Liver (tissue), 9 donors: ENCODE measurements around the gene CCDC134. TPM values are rescaled to one million over a fixed set of nuclear protein-coding genes. Genes with fewer than 3 reads are reported as not detected.

ENCODE experiments used
- DNase-seq: peaks from one replicate; pipeline ENCODE4 v3.0.0-alpha.2; 2017; ENCODE audit warnings: low spot score
- H3K27ac ChIP-seq, 2 donors: one replicate each; pipeline ENCODE4 v1.7.0; 2013; ENCODE audit warnings: inconsistent platforms in 2 of 2, low read length in 2 of 2, control low read depth in 1 of 2, low read depth in 1 of 2, mild to moderate bottlenecking in 1 of 2
- H3K27me3 ChIP-seq, 4 donors: one replicate each; pipeline versions ENCODE4 v1.6.1 to v1.7.0; 2013; ENCODE audit warnings: low read length in 3 of 4, inconsistent platforms in 1 of 4, mild to moderate bottlenecking in 1 of 4, moderate library complexity in 1 of 4; ENCODE audit not compliant: control insufficient read depth in 4 of 4, insufficient read depth in 4 of 4
- H3K36me3 ChIP-seq, 4 donors: one replicate each; pipeline versions ENCODE4 v1.6.1 to v1.7.0; 2013; ENCODE audit warnings: low read length in 3 of 4, mild to moderate bottlenecking in 3 of 4, low read depth in 1 of 4, moderate library complexity in 1 of 4; ENCODE audit not compliant: control insufficient read depth in 4 of 4, insufficient read depth in 3 of 4
- H3K4me1 ChIP-seq, 4 donors: one replicate each; pipeline versions ENCODE4 v1.6.1 to v1.7.0; 2013; ENCODE audit warnings: low read length in 3 of 4, mild to moderate bottlenecking in 3 of 4, moderate library complexity in 1 of 4; ENCODE audit not compliant: control insufficient read depth in 4 of 4, insufficient read depth in 4 of 4
- H3K4me3 ChIP-seq, 3 donors: one replicate each; pipeline versions ENCODE4 v1.6.1 to v1.7.0; 2013; ENCODE audit warnings: low read length in 3 of 3, control low read depth in 1 of 3, low read depth in 1 of 3, mild to moderate bottlenecking in 1 of 3
- H3K9ac ChIP-seq, 2 donors: one replicate each; pipeline ENCODE4 v1.7.0; 2013; ENCODE audit warnings: low read length in 2 of 2, mild to moderate bottlenecking in 2 of 2, moderate library complexity in 2 of 2, control low read depth in 1 of 2, low read depth in 1 of 2
- H3K9me3 ChIP-seq, 4 donors: one replicate each; pipeline versions ENCODE4 v1.6.1 to v1.7.0; 2013; ENCODE audit warnings: low read length in 3 of 4; ENCODE audit not compliant: control insufficient read depth in 4 of 4
- CTCF ChIP-seq: fragments of 150-350 bp; IDR thresholded peaks from 2 replicates; pipeline ENCODE4 v1.5.1; 2017; ENCODE audit warnings: improper control_type of control experiment, low read depth, low read length; ENCODE audit not compliant: missing input control
- EGR1 ChIP-seq, 2 donors: IDR thresholded peaks; 2 replicates each; pipeline ENCODE4 v1.6.1; 2016 to 2018; ENCODE audit warnings: antibody characterized with exemption in 2 of 2, low read depth in 2 of 2
- FOXA1 ChIP-seq: IDR thresholded peaks from 2 replicates; pipeline ENCODE4 v1.6.1; 2016; ENCODE audit warnings: antibody characterized with exemption
- FOXA2 ChIP-seq: IDR thresholded peaks from 2 replicates; pipeline ENCODE4 v1.6.1; 2016; ENCODE audit warnings: antibody characterized with exemption
- GABPA ChIP-seq, 2 donors: IDR thresholded peaks in 1 of 2; conservative IDR thresholded peaks in 1 of 2; 2 replicates each; pipeline ENCODE4 v1.6.1; 2016; ENCODE audit warnings: antibody characterized with exemption in 2 of 2, mild to moderate bottlenecking in 1 of 2, moderate library complexity in 1 of 2
- HNF4A ChIP-seq, 2 donors: conservative IDR thresholded peaks; 2 replicates each; pipeline ENCODE4 v1.6.1; 2016; ENCODE audit warnings: antibody characterized with exemption in 2 of 2, mild to moderate bottlenecking in 2 of 2
- HNF4G ChIP-seq: IDR thresholded peaks from 2 replicates; pipeline ENCODE4 v1.6.1; 2016; ENCODE audit warnings: antibody characterized with exemption
- JUND ChIP-seq, 2 donors: IDR thresholded peaks; 2 replicates each; pipeline ENCODE4 v1.6.1; 2016; ENCODE audit warnings: antibody characterized with exemption in 2 of 2
- MAX ChIP-seq: IDR thresholded peaks from 2 replicates; pipeline ENCODE4 v1.6.1; 2016; ENCODE audit warnings: antibody characterized with exemption
- NR2F2 ChIP-seq: IDR thresholded peaks from 2 replicates; pipeline ENCODE4 v1.6.1; 2016; ENCODE audit warnings: antibody characterized with exemption
- RAD21 ChIP-seq, 2 donors: IDR thresholded peaks; 2 replicates each; pipeline ENCODE4 v1.6.1; 2016; ENCODE audit warnings: antibody characterized with exemption in 2 of 2, mild to moderate bottlenecking in 2 of 2
- RXRA ChIP-seq, 2 donors: IDR thresholded peaks; 2 replicates each; pipeline ENCODE4 v1.6.1; 2017 to 2018; ENCODE audit warnings: antibody characterized with exemption in 2 of 2, mild to moderate bottlenecking in 1 of 2
- SP1 ChIP-seq: IDR thresholded peaks from 2 replicates; pipeline ENCODE4 v1.6.1; 2018; ENCODE audit warnings: antibody characterized with exemption, mild to moderate bottlenecking
- TAF1 ChIP-seq: conservative IDR thresholded peaks from 2 replicates; pipeline ENCODE4 v1.6.1; 2016; ENCODE audit warnings: antibody characterized with exemption, mild to moderate bottlenecking
- YY1 ChIP-seq: IDR thresholded peaks from 2 replicates; pipeline ENCODE4 v1.6.1; 2016; ENCODE audit warnings: antibody characterized with exemption, mild to moderate bottlenecking
- ZBTB33 ChIP-seq: IDR thresholded peaks from 2 replicates; pipeline ENCODE4 v1.6.1; 2016; ENCODE audit warnings: antibody characterized with exemption
- WGBS: extraction: QIAGEN DNeasy Blood & Tissue Kit; methylation state at CpG from one replicate; pipeline ENCODE4 v1.1.7; 2013; 5-methylcytosine and 5-hydroxymethylcytosine counted together
- polyA plus RNA-seq, 2 donors: library from polyadenylated mRNA; stranded (reverse) in 1 of 2; unstranded in 1 of 2; fragments of 200-250 nt in 1 of 2; fragments of >200 nt in 1 of 2; fragmentation: Nextera tagmentation in 1 of 2; extraction: Ambion mirVana in 1 of 2; gene quantifications; one replicate each; pipeline versions ENCODE4 v1.2.1 to v1.2.3, GENCODE V29; 2013 to 2015
- total RNA-seq, 2 donors: library from RNA; depleted of rRNA; stranded (reverse); fragments of >200 nt; gene quantifications; one replicate each; pipeline ENCODE4 v1.2.3, GENCODE V29; 2014
- TF ChIP-seq, protein P1 (sequence below): IDR thresholded peaks from 2 replicates; pipeline ENCODE4 v1.6.1; 2016; ENCODE audit warnings: antibody characterized with exemption
- TF ChIP-seq, protein P2 (sequence below): IDR thresholded peaks from 2 replicates; pipeline ENCODE4 v1.6.1; 2016; ENCODE audit warnings: antibody characterized with exemption, mild to moderate bottlenecking
- donor health status: healthy.
- donor health status: healthy.
- donor health status: healthy.
- donor health status: healthy.
- donor health status: healthy.

Gene CCDC134
- total and polyA plus RNA-seq, 4 donors: 2.0 to 13.2 (median 6.4) TPM

DNA sequence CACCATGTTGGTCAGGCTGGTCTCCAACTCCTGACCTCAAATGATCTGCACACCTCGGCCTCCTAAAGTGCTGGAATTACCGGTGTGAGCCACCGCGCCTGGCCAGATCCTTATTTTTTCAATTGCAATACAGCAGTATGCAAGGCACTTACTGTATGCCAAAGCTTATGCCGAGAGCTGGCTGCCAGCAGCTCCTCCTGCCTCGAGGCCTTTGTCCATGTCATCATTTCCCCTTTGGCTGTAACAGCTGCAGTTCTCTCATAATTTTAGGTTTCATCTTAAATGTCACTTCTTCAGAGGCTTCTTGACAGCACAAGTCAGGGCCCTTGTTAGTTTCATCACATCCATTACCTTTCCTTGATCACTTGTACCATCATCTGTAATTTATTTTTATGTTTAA is 30.9 kb downstream of the CCDC134 start:
- TF ChIP-seq HNF4A (conservative IDR thresholded peaks at IDR 0.05): no peak
- H3K36me3 ChIP-seq: peaks cover 0 to 9% (median under 1%) of the 10 kb centered on the region in 4 donors
- H3K9me3 ChIP-seq: no peaks in the 10 kb centered on the region
- no peak overlapping the region for H3K9ac ChIP-seq
- H3K27me3 ChIP-seq: no peaks in the 10 kb centered on the region
- DNase-seq: no peak
- H3K4me3 ChIP-seq: no peak overlapping the region
- peak overlapping the region; percentile 84 to 98 for H3K27ac ChIP-seq
- H3K4me1 ChIP-seq: peaks cover 0 to 22% (median 10%) of the 10 kb centered on the region in 4 donors
- 78% methylated on average over 6 of the region's 6 CpGs for WGBS

DNA sequence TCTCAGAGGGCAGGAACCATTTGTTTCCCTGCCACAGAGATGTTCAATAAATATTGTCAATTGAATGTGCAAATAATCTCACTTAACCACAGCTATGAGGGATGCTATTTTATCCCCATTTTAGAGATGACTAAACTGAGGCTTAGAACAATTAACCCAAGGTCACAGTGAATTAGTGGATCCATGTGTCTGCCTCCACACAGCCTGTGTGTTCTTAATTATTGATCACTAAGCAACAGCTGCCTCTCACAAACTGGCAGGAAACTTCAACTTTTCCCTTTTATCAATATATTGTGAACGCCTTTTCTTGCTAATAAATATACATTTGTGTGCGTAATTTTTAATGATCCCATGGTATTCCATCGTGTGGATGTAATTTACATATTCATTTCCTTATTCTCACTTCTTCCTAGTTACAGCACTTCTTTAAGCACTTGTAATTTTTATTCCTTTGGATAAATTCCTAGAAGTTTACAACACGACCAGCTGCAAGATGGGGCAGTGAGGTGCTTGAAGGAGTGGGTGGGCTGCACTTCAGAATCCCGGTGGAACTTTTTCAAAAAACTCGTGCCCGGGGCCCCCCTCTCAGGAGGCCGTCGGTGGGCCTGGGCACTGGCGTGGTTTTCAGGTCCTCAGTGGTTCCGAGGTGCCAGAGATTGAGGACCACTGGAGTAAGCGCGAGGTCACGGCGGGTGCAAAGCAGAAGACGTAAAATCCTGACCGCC is 31.5 kb downstream of the CCDC134 start:
- TF ChIP-seq GABPA (IDR thresholded peaks at IDR 0.05 in 1 of 2, conservative IDR thresholded peaks at IDR 0.05 in 1 of 2) (no peak), SP1 (no peak), RXRA (IDR thresholded peaks at IDR 0.05) (no peak), RAD21 (IDR thresholded peaks at IDR 0.05) (peak in 1 of 2 donors; percentile 3)

DNA sequence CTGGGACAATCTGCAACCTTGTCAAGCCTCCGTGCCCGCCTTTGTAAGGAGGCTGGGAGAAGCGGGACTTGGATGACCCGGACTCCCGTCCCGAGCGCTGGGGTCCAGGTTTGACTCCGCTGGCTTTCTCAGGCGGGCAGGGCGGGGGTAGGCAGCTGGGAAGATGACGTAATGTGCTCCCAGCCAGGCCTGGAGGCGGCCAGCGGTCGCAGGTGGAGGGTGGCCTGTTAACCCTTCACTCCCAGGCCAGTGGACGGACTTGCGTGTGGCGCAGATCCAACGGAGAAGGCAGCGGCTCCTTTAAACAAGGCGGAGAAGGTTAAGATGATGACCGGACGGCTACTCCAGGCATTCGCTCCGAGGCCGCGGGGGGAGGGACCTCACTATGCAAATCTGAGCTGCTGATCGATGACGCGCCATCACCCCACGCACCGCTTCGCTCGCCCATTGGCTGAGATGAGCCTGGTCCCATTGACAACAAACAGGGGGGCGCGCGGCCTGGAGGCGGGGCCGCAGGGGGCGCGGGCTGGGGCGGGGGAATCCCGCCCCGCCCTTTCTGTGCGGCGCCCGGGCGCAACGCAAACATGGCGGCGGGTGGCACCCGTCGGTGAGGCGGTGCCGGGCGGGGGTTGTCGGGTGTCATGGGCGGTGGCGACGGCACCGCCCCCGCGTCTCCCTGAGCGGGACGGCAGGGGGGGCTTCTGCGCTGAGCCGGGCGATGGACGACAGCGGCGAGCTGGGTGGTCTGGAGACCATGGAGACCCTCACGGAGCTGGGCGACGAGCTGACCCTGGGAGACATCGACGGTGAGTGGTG is 32.3 kb downstream of the CCDC134 start, which contains the start of gene SREBF2:
Gene SREBF2 (plus strand): TSS at position 553 of the 816 bp plus-strand sequence. CDS start 166 bp downstream, at position 719.
- Histone ChIP-seq H3K36me3 (peaks cover 0 to 14% (median 2%) of the 10 kb centered on the region in 4 donors), H3K9ac (peak within 1 kb of the TSS; percentile 68 to 97), H3K4me3 (peak within 1 kb of the TSS; percentile 66 to 94 (median 66)), H3K27me3 (no peaks in the 10 kb centered on the region), H3K9me3 (no peaks in the 10 kb centered on the region), H3K4me1 (peaks cover 0 to 26% (median 10%) of the 10 kb centered on the region in 4 donors), H3K27ac (peak within 1 kb of the TSS; percentile 97 to 98)
- WGBS: under 1% methylated on average over 75 of the region's 75 CpGs
- TF ChIP-seq YY1 (peak; percentile 94), GABPA (IDR thresholded peaks at IDR 0.05 in 1 of 2, conservative IDR thresholded peaks at IDR 0.05 in 1 of 2) (peak in 1 of 2 donors; percentile 24), HNF4A (conservative IDR thresholded peaks at IDR 0.05) (peak; percentile 66 to 82), FOXA2 (peak; percentile 32), TAF1 (no peak), SP1 (peak; percentile 94), RAD21 (IDR thresholded peaks at IDR 0.05) (peak; percentile 3 to 49), RXRA (IDR thresholded peaks at IDR 0.05) (peak; percentile 98 to 99), JUND (IDR thresholded peaks at IDR 0.05) (peak; percentile 96 to 97), ZBTB33 (peak; percentile 70), FOXA1 (peak; percentile 80), NR2F2 (peak; percentile 92), MAX (peak; percentile 97), HNF4G (peak; percentile 35), CTCF (no peak), EGR1 (IDR thresholded peaks at IDR 0.05; ENCODE audit: low read depth in 2 of 2) (peak; percentile 28 to 35)
- TF ChIP-seq, protein P1, sequence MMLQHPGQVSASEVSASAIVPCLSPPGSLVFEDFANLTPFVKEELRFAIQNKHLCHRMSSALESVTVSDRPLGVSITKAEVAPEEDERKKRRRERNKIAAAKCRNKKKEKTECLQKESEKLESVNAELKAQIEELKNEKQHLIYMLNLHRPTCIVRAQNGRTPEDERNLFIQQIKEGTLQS: peak; percentile 87
- TF ChIP-seq, protein P2, sequence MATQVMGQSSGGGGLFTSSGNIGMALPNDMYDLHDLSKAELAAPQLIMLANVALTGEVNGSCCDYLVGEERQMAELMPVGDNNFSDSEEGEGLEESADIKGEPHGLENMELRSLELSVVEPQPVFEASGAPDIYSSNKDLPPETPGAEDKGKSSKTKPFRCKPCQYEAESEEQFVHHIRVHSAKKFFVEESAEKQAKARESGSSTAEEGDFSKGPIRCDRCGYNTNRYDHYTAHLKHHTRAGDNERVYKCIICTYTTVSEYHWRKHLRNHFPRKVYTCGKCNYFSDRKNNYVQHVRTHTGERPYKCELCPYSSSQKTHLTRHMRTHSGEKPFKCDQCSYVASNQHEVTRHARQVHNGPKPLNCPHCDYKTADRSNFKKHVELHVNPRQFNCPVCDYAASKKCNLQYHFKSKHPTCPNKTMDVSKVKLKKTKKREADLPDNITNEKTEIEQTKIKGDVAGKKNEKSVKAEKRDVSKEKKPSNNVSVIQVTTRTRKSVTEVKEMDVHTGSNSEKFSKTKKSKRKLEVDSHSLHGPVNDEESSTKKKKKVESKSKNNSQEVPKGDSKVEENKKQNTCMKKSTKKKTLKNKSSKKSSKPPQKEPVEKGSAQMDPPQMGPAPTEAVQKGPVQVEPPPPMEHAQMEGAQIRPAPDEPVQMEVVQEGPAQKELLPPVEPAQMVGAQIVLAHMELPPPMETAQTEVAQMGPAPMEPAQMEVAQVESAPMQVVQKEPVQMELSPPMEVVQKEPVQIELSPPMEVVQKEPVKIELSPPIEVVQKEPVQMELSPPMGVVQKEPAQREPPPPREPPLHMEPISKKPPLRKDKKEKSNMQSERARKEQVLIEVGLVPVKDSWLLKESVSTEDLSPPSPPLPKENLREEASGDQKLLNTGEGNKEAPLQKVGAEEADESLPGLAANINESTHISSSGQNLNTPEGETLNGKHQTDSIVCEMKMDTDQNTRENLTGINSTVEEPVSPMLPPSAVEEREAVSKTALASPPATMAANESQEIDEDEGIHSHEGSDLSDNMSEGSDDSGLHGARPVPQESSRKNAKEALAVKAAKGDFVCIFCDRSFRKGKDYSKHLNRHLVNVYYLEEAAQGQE: peak; percentile 91
- DNase-seq: peak; percentile 99

More for the DNA sequence above, 31.5 kb downstream of the CCDC134 start:
- H3K27ac ChIP-seq: peak overlapping the region; percentile 84 to 98
- H3K4me1 ChIP-seq: peaks cover 0 to 26% (median 10%) of the 10 kb centered on the region in 4 donors
- H3K36me3 ChIP-seq: peaks cover 0 to 14% (median 2%) of the 10 kb centered on the region in 4 donors
- peak overlapping the region; percentile 68 to 97 for H3K9ac ChIP-seq
- no peak for DNase-seq
- no peaks in the 10 kb centered on the region for H3K27me3 ChIP-seq
- WGBS: 14% methylated on average over 17 of the region's 17 CpGs
- H3K9me3 ChIP-seq: no peaks in the 10 kb centered on the region
- peak overlapping the region; percentile 6 to 94 (median 27) for H3K4me3 ChIP-seq
